HepG2 (cell line): Measurements from ENCODE around the gene SPATA32. TPM values are rescaled to one million over a fixed set of nuclear protein-coding genes. Genes with fewer than 3 reads are reported as not detected.

Source experiments
- CEBPG ChIP-seq: IDR thresholded peaks from 2 replicates; pipeline ENCODE4 v1.6.1; 2016
- ELF3 ChIP-seq: IDR thresholded peaks from 2 replicates; pipeline ENCODE4 v1.6.1; 2016; ENCODE audit warnings: missing genetic modification reagents, missing compliant biosample characterization
- FOXP1 ChIP-seq, 2 experiments: fragments of 450-650 bp in 1 of 2; IDR thresholded peaks; 2 replicates each; pipeline ENCODE4 v1.6.1; 2017 to 2018; ENCODE audit warnings: antibody characterized with exemption in 1 of 2
- GFI1 ChIP-seq: sonication (generic); formaldehyde crosslinking; IDR thresholded peaks from 2 replicates; pipeline ENCODE4 v1.5.0; 2020; ENCODE audit warnings: missing genetic modification reagents, mild to moderate bottlenecking, borderline replicate concordance
- MIXL1 ChIP-seq: IDR thresholded peaks from 2 replicates; pipeline ENCODE4 v1.6.1; 2016
- NFE2L2 ChIP-seq: fragments of 150-350 bp; IDR thresholded peaks from 2 replicates; pipeline ENCODE4 v1.6.1; 2014; ENCODE audit warnings: low read length
- SIX1 ChIP-seq: sonication (generic); formaldehyde crosslinking; IDR thresholded peaks from 2 replicates; pipeline ENCODE4 v1.4.0; 2020; ENCODE audit warnings: missing genetic modification reagents, borderline replicate concordance
- ZFX ChIP-seq: sonication (generic); formaldehyde crosslinking; IDR thresholded peaks from 2 replicates; pipeline ENCODE4 v1.4.0; 2020; ENCODE audit warnings: mild to moderate bottlenecking, low read depth, missing genetic modification reagents, moderate library complexity
- ZNF501 ChIP-seq: sonication (generic); formaldehyde crosslinking; IDR thresholded peaks from 2 replicates; pipeline ENCODE4 v1.5.1; 2020; ENCODE audit warnings: mild to moderate bottlenecking, moderate library complexity, missing genetic modification reagents
- polyA plus RNA-seq, 8 experiments: library from polyadenylated mRNA; depleted of rRNA in 3 of 8; stranded (reverse) in 7 of 8; unstranded in 1 of 8; fragments of >200 nt; fragmentation: Illumina TruSeq in 4 of 8; extraction: Trizol in 4 of 8; gene quantifications; 2 replicates each; pipeline versions ENCODE4 v1.2.1 to v1.2.3, GENCODE V29; 2011 to 2016; ENCODE audit warnings: low read depth in 4 of 8, missing spikeins in 1 of 8, mixed read lengths in 1 of 8; ENCODE audit not compliant: insufficient read depth in 1 of 8
- total RNA-seq, 5 experiments: library from RNA; depleted of rRNA; stranded (reverse); fragments of >200 nt; fragmentation: Illumina TruSeq; extraction: Trizol; gene quantifications; 2 replicates each; pipeline ENCODE4 v1.2.3, GENCODE V29; 2016; ENCODE audit warnings: low read depth in 1 of 5
- TF ChIP-seq, protein P1 (sequence below): sonication (generic); formaldehyde crosslinking; IDR thresholded peaks from 2 replicates; pipeline ENCODE4 v1.5.1; 2020; ENCODE audit warnings: mild to moderate bottlenecking, missing genetic modification reagents, moderate library complexity
- TF ChIP-seq, protein P2 (sequence below), 2 experiments: sonication (generic) in 1 of 2; formaldehyde crosslinking in 1 of 2; IDR thresholded peaks; 2 replicates each; pipeline versions ENCODE4 v1.4.0 to v1.6.1; 2018 to 2020; ENCODE audit warnings: missing genetic modification reagents in 2 of 2, borderline replicate concordance in 1 of 2, low read depth in 1 of 2, mild to moderate bottlenecking in 1 of 2, missing biosample characterization in 1 of 2
- TF ChIP-seq, protein P3 (sequence below): IDR thresholded peaks from 2 replicates; pipeline ENCODE4 v1.6.1; 2016; ENCODE audit warnings: low read depth, borderline replicate concordance
- TF ChIP-seq, protein P4 (sequence below): IDR thresholded peaks from 2 replicates; pipeline ENCODE4 v1.4.0; 2020; ENCODE audit warnings: mild to moderate bottlenecking, missing genetic modification reagents

SPATA32 gene
- total and polyA plus RNA-seq, 2 of the 13 experiments (the other 11 are each of a cell fraction or from before 2014, with no cell fraction given): not detected

DNA sequence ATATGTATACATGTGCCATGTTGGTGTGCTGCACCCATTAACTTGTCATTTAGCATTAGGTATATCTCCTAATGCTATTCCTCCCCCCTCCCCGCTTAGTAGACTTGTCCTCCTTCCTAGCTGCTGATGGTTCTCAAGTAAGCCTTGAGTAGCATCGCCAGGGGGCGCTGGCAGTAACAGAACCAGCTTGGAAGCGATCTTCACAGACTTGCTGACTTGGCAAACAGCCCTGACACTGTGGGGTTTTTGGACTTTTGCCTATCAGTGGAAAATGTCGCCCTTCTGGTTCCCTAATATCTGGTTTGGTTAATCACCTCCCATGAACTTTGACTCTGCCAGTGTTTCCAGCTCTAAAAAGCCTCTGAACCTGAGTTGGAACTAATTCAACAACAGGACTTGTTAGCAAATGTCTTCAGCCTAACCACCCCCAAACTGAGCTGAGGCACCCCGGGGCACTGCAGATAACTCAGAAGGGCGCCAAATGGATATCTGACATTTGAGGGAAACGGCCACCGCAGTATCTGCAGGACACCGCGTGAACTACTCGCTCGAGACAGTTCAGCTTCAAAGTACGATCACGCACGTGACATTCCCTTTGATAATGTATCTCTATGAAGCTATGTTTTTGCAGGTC is 15.4 kb upstream of the SPATA32 start (continued):
- TF ChIP-seq, protein P1, sequence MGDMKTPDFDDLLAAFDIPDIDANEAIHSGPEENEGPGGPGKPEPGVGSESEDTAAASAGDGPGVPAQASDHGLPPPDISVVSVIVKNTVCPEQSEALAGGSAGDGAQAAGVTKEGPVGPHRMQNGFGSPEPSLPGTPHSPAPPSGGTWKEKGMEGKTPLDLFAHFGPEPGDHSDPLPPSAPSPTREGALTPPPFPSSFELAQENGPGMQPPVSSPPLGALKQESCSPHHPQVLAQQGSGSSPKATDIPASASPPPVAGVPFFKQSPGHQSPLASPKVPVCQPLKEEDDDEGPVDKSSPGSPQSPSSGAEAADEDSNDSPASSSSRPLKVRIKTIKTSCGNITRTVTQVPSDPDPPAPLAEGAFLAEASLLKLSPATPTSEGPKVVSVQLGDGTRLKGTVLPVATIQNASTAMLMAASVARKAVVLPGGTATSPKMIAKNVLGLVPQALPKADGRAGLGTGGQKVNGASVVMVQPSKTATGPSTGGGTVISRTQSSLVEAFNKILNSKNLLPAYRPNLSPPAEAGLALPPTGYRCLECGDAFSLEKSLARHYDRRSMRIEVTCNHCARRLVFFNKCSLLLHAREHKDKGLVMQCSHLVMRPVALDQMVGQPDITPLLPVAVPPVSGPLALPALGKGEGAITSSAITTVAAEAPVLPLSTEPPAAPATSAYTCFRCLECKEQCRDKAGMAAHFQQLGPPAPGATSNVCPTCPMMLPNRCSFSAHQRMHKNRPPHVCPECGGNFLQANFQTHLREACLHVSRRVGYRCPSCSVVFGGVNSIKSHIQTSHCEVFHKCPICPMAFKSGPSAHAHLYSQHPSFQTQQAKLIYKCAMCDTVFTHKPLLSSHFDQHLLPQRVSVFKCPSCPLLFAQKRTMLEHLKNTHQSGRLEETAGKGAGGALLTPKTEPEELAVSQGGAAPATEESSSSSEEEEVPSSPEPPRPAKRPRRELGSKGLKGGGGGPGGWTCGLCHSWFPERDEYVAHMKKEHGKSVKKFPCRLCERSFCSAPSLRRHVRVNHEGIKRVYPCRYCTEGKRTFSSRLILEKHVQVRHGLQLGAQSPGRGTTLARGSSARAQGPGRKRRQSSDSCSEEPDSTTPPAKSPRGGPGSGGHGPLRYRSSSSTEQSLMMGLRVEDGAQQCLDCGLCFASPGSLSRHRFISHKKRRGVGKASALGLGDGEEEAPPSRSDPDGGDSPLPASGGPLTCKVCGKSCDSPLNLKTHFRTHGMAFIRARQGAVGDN: no peak
- no peak for TF ChIP-seq GFI1 (CRISPR knock-in tag)
- peak; percentile 24; the same call in 1 of the 2 replicates for TF ChIP-seq MIXL1 (CRISPR knock-in tag)
- TF ChIP-seq ELF3 (CRISPR knock-in tag): 0 out of 2 replicates have a peak, but pooled peaks have one; percentile 43
- TF ChIP-seq ZFX (CRISPR knock-in tag): peak; percentile 42; the same call in 1 of the 2 replicates
- TF ChIP-seq ZNF501: peak; percentile 45; the same call in 1 of the 2 replicates
- peak; percentile 28 for TF ChIP-seq CEBPG (CRISPR knock-in tag)
- TF ChIP-seq, protein P2, sequence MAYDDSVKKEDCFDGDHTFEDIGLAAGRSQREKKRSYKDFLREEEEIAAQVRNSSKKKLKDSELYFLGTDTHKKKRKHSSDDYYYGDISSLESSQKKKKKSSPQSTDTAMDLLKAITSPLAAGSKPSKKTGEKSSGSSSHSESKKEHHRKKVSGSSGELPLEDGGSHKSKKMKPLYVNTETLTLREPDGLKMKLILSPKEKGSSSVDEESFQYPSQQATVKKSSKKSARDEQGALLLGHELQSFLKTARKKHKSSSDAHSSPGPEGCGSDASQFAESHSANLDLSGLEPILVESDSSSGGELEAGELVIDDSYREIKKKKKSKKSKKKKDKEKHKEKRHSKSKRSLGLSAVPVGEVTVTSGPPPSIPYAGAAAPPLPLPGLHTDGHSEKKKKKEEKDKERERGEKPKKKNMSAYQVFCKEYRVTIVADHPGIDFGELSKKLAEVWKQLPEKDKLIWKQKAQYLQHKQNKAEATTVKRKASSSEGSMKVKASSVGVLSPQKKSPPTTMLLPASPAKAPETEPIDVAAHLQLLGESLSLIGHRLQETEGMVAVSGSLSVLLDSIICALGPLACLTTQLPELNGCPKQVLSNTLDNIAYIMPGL (CRISPR knock-in tag; IDR thresholded peaks at IDR 0.05; ENCODE audit: borderline replicate concordance in 1 of 2, low read depth in 1 of 2): peak; percentile 67 to 72; a peak in 3 of 4 replicates
- TF ChIP-seq, protein P3, sequence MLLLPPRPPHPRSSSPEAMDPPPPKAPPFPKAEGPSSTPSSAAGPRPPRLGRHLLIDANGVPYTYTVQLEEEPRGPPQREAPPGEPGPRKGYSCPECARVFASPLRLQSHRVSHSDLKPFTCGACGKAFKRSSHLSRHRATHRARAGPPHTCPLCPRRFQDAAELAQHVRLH: 0 out of 2 replicates have a peak, but pooled peaks have one; percentile 66
- no peak for TF ChIP-seq FOXP1 (IDR thresholded peaks at IDR 0.05)
- no peak for TF ChIP-seq FOXP1 (CRISPR knock-in tag; IDR thresholded peaks at IDR 0.05)
- TF ChIP-seq, protein P4, sequence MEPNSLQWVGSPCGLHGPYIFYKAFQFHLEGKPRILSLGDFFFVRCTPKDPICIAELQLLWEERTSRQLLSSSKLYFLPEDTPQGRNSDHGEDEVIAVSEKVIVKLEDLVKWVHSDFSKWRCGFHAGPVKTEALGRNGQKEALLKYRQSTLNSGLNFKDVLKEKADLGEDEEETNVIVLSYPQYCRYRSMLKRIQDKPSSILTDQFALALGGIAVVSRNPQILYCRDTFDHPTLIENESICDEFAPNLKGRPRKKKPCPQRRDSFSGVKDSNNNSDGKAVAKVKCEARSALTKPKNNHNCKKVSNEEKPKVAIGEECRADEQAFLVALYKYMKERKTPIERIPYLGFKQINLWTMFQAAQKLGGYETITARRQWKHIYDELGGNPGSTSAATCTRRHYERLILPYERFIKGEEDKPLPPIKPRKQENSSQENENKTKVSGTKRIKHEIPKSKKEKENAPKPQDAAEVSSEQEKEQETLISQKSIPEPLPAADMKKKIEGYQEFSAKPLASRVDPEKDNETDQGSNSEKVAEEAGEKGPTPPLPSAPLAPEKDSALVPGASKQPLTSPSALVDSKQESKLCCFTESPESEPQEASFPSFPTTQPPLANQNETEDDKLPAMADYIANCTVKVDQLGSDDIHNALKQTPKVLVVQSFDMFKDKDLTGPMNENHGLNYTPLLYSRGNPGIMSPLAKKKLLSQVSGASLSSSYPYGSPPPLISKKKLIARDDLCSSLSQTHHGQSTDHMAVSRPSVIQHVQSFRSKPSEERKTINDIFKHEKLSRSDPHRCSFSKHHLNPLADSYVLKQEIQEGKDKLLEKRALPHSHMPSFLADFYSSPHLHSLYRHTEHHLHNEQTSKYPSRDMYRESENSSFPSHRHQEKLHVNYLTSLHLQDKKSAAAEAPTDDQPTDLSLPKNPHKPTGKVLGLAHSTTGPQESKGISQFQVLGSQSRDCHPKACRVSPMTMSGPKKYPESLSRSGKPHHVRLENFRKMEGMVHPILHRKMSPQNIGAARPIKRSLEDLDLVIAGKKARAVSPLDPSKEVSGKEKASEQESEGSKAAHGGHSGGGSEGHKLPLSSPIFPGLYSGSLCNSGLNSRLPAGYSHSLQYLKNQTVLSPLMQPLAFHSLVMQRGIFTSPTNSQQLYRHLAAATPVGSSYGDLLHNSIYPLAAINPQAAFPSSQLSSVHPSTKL (CRISPR knock-in tag): peak; percentile 35; the same call in 1 of the 2 replicates
- 0 out of 2 replicates have a peak, but pooled peaks have one; percentile 20 for TF ChIP-seq SIX1 (CRISPR knock-in tag)
- no peak for TF ChIP-seq NFE2L2
